SK-N-SH (cell line): ENCODE results near the gene HPCA. TPM values are rescaled to one million over a fixed set of nuclear protein-coding genes. Genes with fewer than 3 reads are reported as not detected.

Source experiments
- CTCF ChIA-PET: fragments of 300-600, 350-600 bp; formaldehyde crosslinking; extraction: SDS; loops from one replicate; lab custom pipeline; 2021; lab: Yijun Ruan, JAX
- POLR2A ChIA-PET: fragments of 350-600 bp; sonication (Branson Sonifier 250); formaldehyde crosslinking; extraction: SDS; loops from one replicate; lab custom pipeline; 2020; ENCODE audit warnings: antibody characterized with exemption, inconsistent platforms; lab: Yijun Ruan, JAX
- DNase-seq: peaks from one replicate; pipeline ENCODE4 v3.0.0; 2012
- H2AFZ ChIP-seq: fragments of 200-600 bp; sonication (generic); 2 replicates; pipeline ENCODE4 v1.8.1; 2016; ENCODE audit warnings: antibody characterized with exemption, mild to moderate bottlenecking, low read depth
- H3F3A ChIP-seq: fragments of 200-600 bp; sonication (generic); replicated peaks from 2 replicates; pipeline ENCODE3; 2016; ENCODE audit warnings: antibody characterized with exemption, mild to moderate bottlenecking; ENCODE audit not compliant: insufficient read depth
- H3K27ac ChIP-seq, 2 experiments: fragments of 200-500 bp in 1 of 2; fragments of 200-600 bp in 1 of 2; sonication (Bioruptor generic) in 1 of 2; sonication (generic), shearing (Covaris generic) in 1 of 2; 2 replicates each; pipeline versions ENCODE4 v1.5.1 to v1.6.1; 2014 to 2016; ENCODE audit warnings: low read depth in 2 of 2, inconsistent platforms in 1 of 2, low read length in 1 of 2, mild to moderate bottlenecking in 1 of 2, mixed read lengths in 1 of 2
- H3K27me3 ChIP-seq: fragments of 200-600 bp; sonication (generic), shearing (Covaris generic); 2 replicates; pipeline ENCODE4 v1.6.1; 2016; ENCODE audit warnings: mixed run types; ENCODE audit not compliant: insufficient read depth
- H3K36me3 ChIP-seq, 2 experiments: fragments of 200-500 bp in 1 of 2; fragments of 200-600 bp in 1 of 2; sonication (Bioruptor generic) in 1 of 2; sonication (generic) in 1 of 2; replicated peaks in 1 of 2; 2 replicates each; pipeline versions ENCODE3 to v1.5.1; 2014 to 2016; ENCODE audit warnings: low read length in 1 of 2, mild to moderate bottlenecking in 1 of 2; ENCODE audit not compliant: insufficient read depth in 2 of 2, control insufficient read depth in 1 of 2
- H3K4me1 ChIP-seq, 2 experiments: fragments of 200-500 bp in 1 of 2; fragments of 200-600 bp in 1 of 2; sonication (Bioruptor generic) in 1 of 2; sonication (generic), shearing (Covaris generic) in 1 of 2; 2 replicates each; pipeline versions ENCODE4 v1.5.1 to v1.6.1; 2014 to 2016; ENCODE audit warnings: low read depth in 1 of 2, low read length in 1 of 2, mixed run types in 1 of 2; ENCODE audit not compliant: insufficient read depth in 2 of 2, control insufficient read depth in 1 of 2
- H3K4me2 ChIP-seq: fragments of 200-600 bp; sonication (generic), shearing (Covaris generic); 2 replicates; pipeline ENCODE4 v1.6.1; 2017; ENCODE audit warnings: mixed run types
- H3K4me3 ChIP-seq, 2 experiments: fragments of 200-500 bp in 1 of 2; fragments of 200-600 bp in 1 of 2; sonication (Bioruptor generic) in 1 of 2; sonication (generic), shearing (Covaris generic) in 1 of 2; 2 replicates each; pipeline versions ENCODE4 v1.5.1 to v1.8.1; 2014 to 2016; ENCODE audit warnings: low read depth in 2 of 2, inconsistent platforms in 1 of 2, low read length in 1 of 2, mild to moderate bottlenecking in 1 of 2, mixed read lengths in 1 of 2, moderate library complexity in 1 of 2
- H3K79me2 ChIP-seq: fragments of 200-600 bp; sonication (generic); 2 replicates; pipeline ENCODE4 v1.8.1; 2017; ENCODE audit warnings: mild to moderate bottlenecking; ENCODE audit not compliant: insufficient read depth
- H3K9ac ChIP-seq: fragments of 200-600 bp; sonication (generic); 2 replicates; pipeline ENCODE4 v1.6.1; 2017; ENCODE audit warnings: mixed run types
- H3K9me2 ChIP-seq: fragments of 200-600 bp; sonication (generic); 2 replicates; pipeline ENCODE4 v1.6.1; 2017; ENCODE audit warnings: mixed run types
- H3K9me3 ChIP-seq: fragments of 200-600 bp; sonication (generic); 2 replicates; pipeline ENCODE4 v1.6.1; 2017; ENCODE audit warnings: mixed run types, mild to moderate bottlenecking, moderate library complexity
- H4K20me1 ChIP-seq: fragments of 200-600 bp; sonication (generic); 2 replicates; pipeline ENCODE4 v1.6.1; 2017; ENCODE audit warnings: mild to moderate bottlenecking, mixed run types; ENCODE audit not compliant: insufficient read depth
- CTCF ChIP-seq: fragments of 200-600 bp; sonication (generic); IDR thresholded peaks from 2 replicates; pipeline ENCODE4 v1.6.1; 2017; ENCODE audit warnings: antibody characterized with exemption, mild to moderate bottlenecking, moderate library complexity
- EP300 ChIP-seq, 2 experiments: IDR thresholded peaks; 2 replicates each; pipeline versions ENCODE4 v1.4.0 to v1.6.1; 2012; ENCODE audit warnings: borderline replicate concordance in 1 of 2, low read depth in 1 of 2, low read length in 1 of 2
- EZH2phosphoT487 ChIP-seq: fragments of 200-600 bp; sonication (generic); IDR thresholded peaks from 2 replicates; pipeline ENCODE4 v1.6.1; 2017; ENCODE audit warnings: low read depth, mixed run types, mild to moderate bottlenecking, antibody characterized with exemption, moderate library complexity, borderline replicate concordance
- FOXJ3 ChIP-seq: sonication (generic); formaldehyde crosslinking; IDR thresholded peaks from 2 replicates; pipeline ENCODE4 v1.5.1; 2020; ENCODE audit warnings: mild to moderate bottlenecking, missing genetic modification reagents
- FOXM1 ChIP-seq: IDR thresholded peaks from 2 replicates; pipeline ENCODE4 v1.4.0; 2012; ENCODE audit warnings: low read depth, mild to moderate bottlenecking
- GATA2 ChIP-seq: sonication (generic); formaldehyde crosslinking; IDR thresholded peaks from 2 replicates; pipeline ENCODE4 v1.5.0; 2020; ENCODE audit warnings: mild to moderate bottlenecking, missing genetic modification reagents
- JUND ChIP-seq: IDR thresholded peaks from 2 replicates; pipeline ENCODE4 v1.4.0; 2012
- MEF2A ChIP-seq: IDR thresholded peaks from 2 replicates; pipeline ENCODE4 v1.4.0; 2012; ENCODE audit warnings: low read depth, borderline replicate concordance
- MXI1 ChIP-seq: IDR thresholded peaks from 2 replicates; pipeline ENCODE4 v1.6.1; 2012; ENCODE audit warnings: mild to moderate bottlenecking, low read depth, low read length, improper control_type of control experiment
- NFIC ChIP-seq: IDR thresholded peaks from 2 replicates; pipeline ENCODE4 v1.4.0; 2012; ENCODE audit warnings: borderline replicate concordance
- POLR2AphosphoS5 ChIP-seq: IDR thresholded peaks from 2 replicates; pipeline ENCODE4 v1.6.1; 2012; ENCODE audit warnings: low read depth, low read length
- RAD21 ChIP-seq: IDR thresholded peaks from 2 replicates; pipeline ENCODE4 v1.6.1; 2012; ENCODE audit warnings: mild to moderate bottlenecking, low read length
- RCOR1 ChIP-seq: fragments of 150-350 bp; IDR thresholded peaks from 2 replicates; pipeline ENCODE4 v1.6.1; 2017; ENCODE audit warnings: antibody characterized with exemption, low read length
- RFX5 ChIP-seq: IDR thresholded peaks from 2 replicates; pipeline ENCODE4 v1.6.1; 2012; ENCODE audit warnings: mild to moderate bottlenecking, improper control_type of control experiment, low read length
- RXRA ChIP-seq: IDR thresholded peaks from 2 replicates; pipeline ENCODE4 v1.4.0; 2012; ENCODE audit warnings: low read depth, mild to moderate bottlenecking, borderline replicate concordance
- SMC3 ChIP-seq: IDR thresholded peaks from 2 replicates; pipeline ENCODE4 v1.6.1; 2012; ENCODE audit warnings: low read depth, low read length, improper control_type of control experiment
- TAF1 ChIP-seq: IDR thresholded peaks from 2 replicates; pipeline ENCODE4 v1.6.1; 2012; ENCODE audit warnings: low read depth, mild to moderate bottlenecking, low read length, moderate library complexity, borderline replicate concordance
- TCF12 ChIP-seq: IDR thresholded peaks from 2 replicates; pipeline ENCODE4 v1.4.0; 2012
- TEAD4 ChIP-seq: IDR thresholded peaks from 2 replicates; pipeline ENCODE4 v1.4.0; 2012; ENCODE audit warnings: mild to moderate bottlenecking, borderline replicate concordance; ENCODE audit not compliant: insufficient read depth
- ZBTB33 ChIP-seq: IDR thresholded peaks from 2 replicates; pipeline ENCODE4 v1.4.0; 2012; ENCODE audit warnings: low read depth, borderline replicate concordance
- WGBS: methylation state at CpG from one replicate; pipeline ENCODE4 v1.1.6; 2017; ENCODE audit warnings: low lambda C conversion rate; 5-methylcytosine and 5-hydroxymethylcytosine counted together
- polyA plus RNA-seq, 3 experiments: library from polyadenylated mRNA; depleted of rRNA; stranded (reverse); fragments of >200 nt; gene quantifications; 2 replicates each; pipeline ENCODE4 v1.2.3, GENCODE V29; 2012
- TF ChIP-seq, protein P1 (sequence below): IDR thresholded peaks from 2 replicates; pipeline ENCODE4 v1.4.0; 2012; ENCODE audit warnings: low read depth, borderline replicate concordance
- TF ChIP-seq, protein P2 (sequence below): IDR thresholded peaks from 2 replicates; pipeline ENCODE4 v1.4.0; 2012; ENCODE audit warnings: low read depth

The HPCA gene
- polyA plus RNA-seq, 1 of the 3 experiments (the other 2 are of a cell fraction): not detected

GRCh38 chr1:32884032-32884372, 2.3 kb upstream of the HPCA start:
- no peaks in the 10 kb centered on the region for H3K9me2 ChIP-seq

GRCh38 chr1:32884726-32885125, 1.6 kb upstream of the HPCA start:
- no peak for DNase-seq
- H3K4me3 ChIP-seq: no peak overlapping the region
- H3F3A ChIP-seq: no peaks in the 10 kb centered on the region
- H3K36me3 ChIP-seq: no peaks in the 10 kb centered on the region
- H3K27ac ChIP-seq: no peak overlapping the region
- no peaks in the 10 kb centered on the region for H3K79me2 ChIP-seq
- H3K4me1 ChIP-seq: peaks cover 0 to 5% of the 10 kb centered on the region in 2 experiments; a peak in 1 of 4 replicates
- H3K9ac ChIP-seq: no peak overlapping the region
- no peaks in the 10 kb centered on the region; the same call in 1 of the 2 replicates for H3K27me3 ChIP-seq
- H4K20me1 ChIP-seq: 0 out of 2 replicates have a peak, but pooled peaks cover 4% of the 10 kb centered on the region
- ChIA-PET POLR2A (no interaction called here), CTCF (interaction anchor here (2.6 to 9.0 kb wide), 3 partner anchors 8 to 13 kb away, joined by 19 to 46 read pairs (median 37); partner anchors contain the start of gene FNDC5)
- H3K9me2 ChIP-seq: no peaks in the 10 kb centered on the region
- no peak overlapping the region for H3K4me2 ChIP-seq
- WGBS: 80% methylated on average over 1 of the region's 12 CpGs
- no peaks in the 10 kb centered on the region for H3K9me3 ChIP-seq
- H2AFZ ChIP-seq: no peak overlapping the region
- no peak for TF ChIP-seq MEF2A
- no peak for TF ChIP-seq SMC3
- no peak for TF ChIP-seq RCOR1
- TF ChIP-seq TEAD4: no peak
- TF ChIP-seq POLR2AphosphoS5: no peak
- TF ChIP-seq, protein P1, sequence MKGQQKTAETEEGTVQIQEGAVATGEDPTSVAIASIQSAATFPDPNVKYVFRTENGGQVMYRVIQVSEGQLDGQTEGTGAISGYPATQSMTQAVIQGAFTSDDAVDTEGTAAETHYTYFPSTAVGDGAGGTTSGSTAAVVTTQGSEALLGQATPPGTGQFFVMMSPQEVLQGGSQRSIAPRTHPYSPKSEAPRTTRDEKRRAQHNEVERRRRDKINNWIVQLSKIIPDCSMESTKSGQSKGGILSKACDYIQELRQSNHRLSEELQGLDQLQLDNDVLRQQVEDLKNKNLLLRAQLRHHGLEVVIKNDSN: no peak
- no peak for TF ChIP-seq NFIC
- no peak for TF ChIP-seq JUND
- TF ChIP-seq RXRA: no peak
- no peak for TF ChIP-seq EP300 (IDR thresholded peaks at IDR 0.05; ENCODE audit: borderline replicate concordance in 1 of 2, low read depth in 1 of 2, low read length in 1 of 2)
- TF ChIP-seq RAD21: no peak
- TF ChIP-seq ZBTB33: no peak
- TF ChIP-seq FOXM1: no peak
- TF ChIP-seq, protein P2, sequence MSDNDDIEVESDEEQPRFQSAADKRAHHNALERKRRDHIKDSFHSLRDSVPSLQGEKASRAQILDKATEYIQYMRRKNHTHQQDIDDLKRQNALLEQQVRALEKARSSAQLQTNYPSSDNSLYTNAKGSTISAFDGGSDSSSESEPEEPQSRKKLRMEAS: no peak

More at GRCh38 chr1:32884032-32884372, 2.3 kb upstream of the HPCA start:
- Histone ChIP-seq H3K9ac (no peak overlapping the region), H3K79me2 (no peaks in the 10 kb centered on the region), H3K4me2 (no peak overlapping the region), H3K27ac (no peak overlapping the region), H2AFZ (no peak overlapping the region), H3K4me3 (no peak overlapping the region), H3K9me3 (no peaks in the 10 kb centered on the region), H3F3A (no peaks in the 10 kb centered on the region), H3K36me3 (no peaks in the 10 kb centered on the region), H4K20me1 (0 out of 2 replicates have a peak, but pooled peaks cover 4% of the 10 kb centered on the region), H3K27me3 (no peaks in the 10 kb centered on the region; the same call in 1 of the 2 replicates), H3K4me1 (peaks cover 0 to 4% of the 10 kb centered on the region in 2 experiments; a peak in 1 of 4 replicates)
- no peak for DNase-seq
- POLR2A ChIA-PET: no interaction called here
- TF ChIP-seq FOXM1 (no peak), FOXJ3 (CRISPR knock-in tag) (no peak), NFIC (no peak), TAF1 (no peak), TCF12 (no peak), GATA2 (no peak), CTCF (no peak), RFX5 (no peak), MEF2A (no peak), EZH2phosphoT487 (no peak), RXRA (no peak), RCOR1 (no peak), MXI1 (no peak)
- TF ChIP-seq, protein P1: no peak
- WGBS: 87% methylated on average over 3 of the region's 4 CpGs
- CTCF ChIA-PET: interaction anchor here (5.1 to 9.0 kb wide), 2 partner anchors 7 to 12 kb away, joined by 37 to 46 read pairs; partner anchors contain the start of gene FNDC5
